Measurements from ENCODE around the gene CHD2. TPM values are rescaled to one million over a fixed set of nuclear protein-coding genes. Genes with fewer than 3 reads are reported as not detected.
"Not testable (repeated sequence)": the region's sequence is repeated elsewhere in the genome, so short reads cannot be mapped to it uniquely, and the experiment has no call there.

CHD2 gene
- total and polyA plus RNA-seq, 8 donors, result 21.5 to 833 (median 131) TPM

GRCh38 chr15:92914103-92914499 lies 14.0 kb downstream of the CHD2 start:
- H3K36me3 ChIP-seq, result peaks cover 0 to 12% (median 0%) of the 10 kb centered on the region in 4 donors
- H3K9me3 ChIP-seq, result no peaks in the 10 kb centered on the region
- H3K4me1 ChIP-seq, result peaks cover 65 to 99% (median 94%) of the 10 kb centered on the region in 4 donors
- 15 to 40% (median 21%) methylated on average over 1 of the region's 1 CpG for WGBS, 5 donors
- no peak for DNase-seq
- H3K27me3 ChIP-seq, result no peaks in the 10 kb centered on the region
- TF ChIP-seq POLR2A (IDR thresholded peaks at IDR 0.05), result no peak
- intact Hi-C loops (cut with DNase I; ENCODE audit: low total_unique reads), result no loop called here
- H3K27ac ChIP-seq, result peak overlapping the region in 4 of 5 donors; percentile 64 to 99 (median 96)
- H3K4me3 ChIP-seq, result no peak overlapping the region

- H3K4me1 ChIP-seq, result peaks cover 65 to 99% (median 94%) of the 10 kb centered on the region in 4 donors
These were observed 14.7 kb downstream of the CHD2 start for GRCh38 chr15:92914768-92915221.

GRCh38 chr15:92915766-92916435 lies 15.8 kb downstream of the CHD2 start:
- Histone ChIP-seq H3K27ac (peak overlapping the region; percentile 60 to 99 (median 96)), H3K4me1 (peaks cover 62 to 99% (median 93%) of the 10 kb centered on the region in 4 donors), H3K9me3 (no peaks in the 10 kb centered on the region), H3K4me3 (no peak overlapping the region), H3K36me3 (peaks cover 0 to 5% (median 0%) of the 10 kb centered on the region in 4 donors), H3K27me3 (no peaks in the 10 kb centered on the region)
- 66 to 79% (median 74%) methylated on average over 4 of the region's 4 CpGs for WGBS, 5 donors
- intact Hi-C loops (cut with DNase I; ENCODE audit: low total_unique reads), result no loop called here
- TF ChIP-seq POLR2A (IDR thresholded peaks at IDR 0.05) (no peak), EP300 (IDR thresholded peaks at IDR 0.05) (no peak), POLR2AphosphoS5 (IDR thresholded peaks at IDR 0.05) (no peak), CTCF (IDR thresholded peaks at IDR 0.05) (no peak)
- no peak for DNase-seq

More at GRCh38 chr15:92914768-92915221, 14.7 kb downstream of the CHD2 start:
- Histone ChIP-seq H3K27ac (peak overlapping the region; percentile 64 to 99 (median 96)), H3K9me3 (no peaks in the 10 kb centered on the region), H3K4me3 (peak overlapping the region in 2 of 4 donors; percentile 2 to 3), H3K27me3 (no peaks in the 10 kb centered on the region), H3K36me3 (peaks cover 0 to 12% (median 0%) of the 10 kb centered on the region in 4 donors)
- WGBS, 5 donors, result 53 to 64% (median 61%) methylated on average over 4 of the region's 4 CpGs
- intact Hi-C loops (cut with DNase I; ENCODE audit: low total_unique reads), result no loop called here
- no peak for DNase-seq
- TF ChIP-seq POLR2AphosphoS5 (IDR thresholded peaks at IDR 0.05), result no peak
- TF ChIP-seq POLR2A (IDR thresholded peaks at IDR 0.05), result no peak
- TF ChIP-seq EP300 (IDR thresholded peaks at IDR 0.05), result no peak
- no peak for TF ChIP-seq CTCF (IDR thresholded peaks at IDR 0.05)

- no peaks in the 10 kb centered on the region for H3K36me3 ChIP-seq
- H3K27ac ChIP-seq, result peak overlapping the region; percentile 78 to 99 (median 96)
- intact Hi-C loops (cut with DNase I; ENCODE audit: low total_unique reads), result no loop called here
- no peaks in the 10 kb centered on the region for H3K27me3 ChIP-seq
- peak overlapping the region in 3 of 4 donors; percentile 1 to 31 (median 3) for H3K4me3 ChIP-seq
- peak; percentile 98 to 99 for DNase-seq
- TF ChIP-seq CTCF (IDR thresholded peaks at IDR 0.05) (peak in 6 of 7 experiments; percentile 66 to 98 (median 89)), POLR2A (IDR thresholded peaks at IDR 0.05) (no peak), POLR2AphosphoS5 (IDR thresholded peaks at IDR 0.05) (peak; percentile 53 to 81 (median 78))
- peaks cover 70 to 99% (median 92%) of the 10 kb centered on the region in 4 donors for H3K4me1 ChIP-seq
- H3K9me3 ChIP-seq, result no peaks in the 10 kb centered on the region
- 8 to 15% (median 13%) methylated on average over 11 of the region's 11 CpGs for whole genome bisulfite sequencing, 5 donors
These were observed 17.7 kb downstream of the CHD2 start for GRCh38 chr15:92917598-92918407.

GRCh38 chr15:92918881-92919280 lies 18.8 kb downstream of the CHD2 start:
- peaks cover 62 to 99% (median 92%) of the 10 kb centered on the region in 4 donors for H3K4me1 ChIP-seq
- H3K27ac ChIP-seq, result peak overlapping the region; percentile 28 to 99 (median 96)
- intact Hi-C loops (cut with DNase I; ENCODE audit: low total_unique reads); H3K36me3 ChIP-seq; DNase-seq; H3K27me3 ChIP-seq; H3K4me3 ChIP-seq; H3K9me3 ChIP-seq: not testable (repeated sequence)
- WGBS, 5 donors, result 45 to 58% (median 54%) methylated on average over 9 of the region's 9 CpGs
